ENCODE measurements around the gene LRIG2.

The LRIG2 gene

GRCh38 chr1:113135460-113135859, 62.5 kb downstream of the LRIG2 start:
- H3F3A ChIP-seq (ENCODE audit: low read depth): no peaks in the 10 kb centered on the region
- H3K4me2 ChIP-seq (ENCODE audit: low read depth, low read length, poor library complexity, severe bottlenecking): no peak overlapping the region
- no peaks in the 10 kb centered on the region for H3K36me3 ChIP-seq (ENCODE audit: insufficient read depth, low read length)
- no peak overlapping the region for H2AFZ ChIP-seq (ENCODE audit: low read length)
- no peaks in the 10 kb centered on the region for H4K20me1 ChIP-seq (ENCODE audit: insufficient read depth, low read length, poor library complexity, severe bottlenecking)
- TF ChIP-seq CTCF (conservative IDR thresholded peaks at IDR 0.05; ENCODE audit: low read length) (no peak), EZH2phosphoT487 (IDR thresholded peaks at IDR 0.05; ENCODE audit: borderline replicate concordance) (no peak)
- H3K9me3 ChIP-seq (ENCODE audit: insufficient read depth, low read depth, low read length): no peaks in the 10 kb centered on the region
- H3K79me2 ChIP-seq (ENCODE audit: insufficient read depth, low read length): no peaks in the 10 kb centered on the region
- H3K4me1 ChIP-seq (ENCODE audit: insufficient read depth, low read length, poor library complexity, severe bottlenecking): no peaks in the 10 kb centered on the region
- H3K9me2 ChIP-seq (replicated peaks; ENCODE audit: low read depth, low read length): no peaks in the 10 kb centered on the region
- no peak overlapping the region for H3K9ac ChIP-seq (ENCODE audit: low read depth, low read length, poor library complexity, severe bottlenecking)
- no peak overlapping the region for H3K4me3 ChIP-seq (ENCODE audit: low read length, poor library complexity, severe bottlenecking)
- no peaks in the 10 kb centered on the region for H3K27me3 ChIP-seq (ENCODE audit: insufficient read depth, low read length, poor library complexity, severe bottlenecking)

- Histone ChIP-seq H3K79me2 (ENCODE audit: insufficient read depth, low read length) (no peaks in the 10 kb centered on the region), H3K4me1 (ENCODE audit: insufficient read depth, low read length, poor library complexity, severe bottlenecking) (no peaks in the 10 kb centered on the region), H4K20me1 (ENCODE audit: insufficient read depth, low read length, poor library complexity, severe bottlenecking) (no peaks in the 10 kb centered on the region), H3K9me2 (replicated peaks; ENCODE audit: low read depth, low read length) (no peaks in the 10 kb centered on the region), H2AFZ (ENCODE audit: low read length) (no peak overlapping the region), H3K4me3 (ENCODE audit: low read length, poor library complexity, severe bottlenecking) (no peak overlapping the region), H3K36me3 (ENCODE audit: insufficient read depth, low read length) (no peaks in the 10 kb centered on the region), H3K27me3 (ENCODE audit: insufficient read depth, low read length, poor library complexity, severe bottlenecking) (no peaks in the 10 kb centered on the region), H3K9me3 (ENCODE audit: insufficient read depth, low read depth, low read length) (no peaks in the 10 kb centered on the region), H3K4me2 (ENCODE audit: low read depth, low read length, poor library complexity, severe bottlenecking) (no peak overlapping the region), H3K9ac (ENCODE audit: low read depth, low read length, poor library complexity, severe bottlenecking) (no peak overlapping the region), H3F3A (ENCODE audit: low read depth) (no peaks in the 10 kb centered on the region)
- no peak for TF ChIP-seq CTCF (conservative IDR thresholded peaks at IDR 0.05; ENCODE audit: low read length)
- TF ChIP-seq EZH2phosphoT487 (IDR thresholded peaks at IDR 0.05; ENCODE audit: borderline replicate concordance): no peak
Measured at GRCh38 chr1:113136476-113136875, 63.5 kb downstream of the LRIG2 start.

GRCh38 chr1:113137563-113137962, 64.6 kb downstream of the LRIG2 start:
- no peak overlapping the region for H3K9ac ChIP-seq (ENCODE audit: low read depth, low read length, poor library complexity, severe bottlenecking)
- no peak for TF ChIP-seq EZH2phosphoT487 (IDR thresholded peaks at IDR 0.05; ENCODE audit: borderline replicate concordance)
- TF ChIP-seq CTCF (conservative IDR thresholded peaks at IDR 0.05; ENCODE audit: low read length): no peak
- no peaks in the 10 kb centered on the region for H3K79me2 ChIP-seq (ENCODE audit: insufficient read depth, low read length)

More at GRCh38 chr1:113137563-113137962, 64.6 kb downstream of the LRIG2 start:
- H3K4me1 ChIP-seq (ENCODE audit: insufficient read depth, low read length, poor library complexity, severe bottlenecking): peaks cover 11% of the 10 kb centered on the region
- H3K4me2 ChIP-seq (ENCODE audit: low read depth, low read length, poor library complexity, severe bottlenecking): no peak overlapping the region
- no peaks in the 10 kb centered on the region for H3K9me2 ChIP-seq (replicated peaks; ENCODE audit: low read depth, low read length)
- H3K4me3 ChIP-seq (ENCODE audit: low read length, poor library complexity, severe bottlenecking): no peak overlapping the region
- H3K36me3 ChIP-seq (ENCODE audit: insufficient read depth, low read length): no peaks in the 10 kb centered on the region
- no peaks in the 10 kb centered on the region for H3F3A ChIP-seq (ENCODE audit: low read depth)
- no peaks in the 10 kb centered on the region for H3K27me3 ChIP-seq (ENCODE audit: insufficient read depth, low read length, poor library complexity, severe bottlenecking)
- no peaks in the 10 kb centered on the region for H3K9me3 ChIP-seq (ENCODE audit: insufficient read depth, low read depth, low read length)
- no peak overlapping the region for H2AFZ ChIP-seq (ENCODE audit: low read length)
- H4K20me1 ChIP-seq (ENCODE audit: insufficient read depth, low read length, poor library complexity, severe bottlenecking): no peaks in the 10 kb centered on the region

Measured in Loucy (cell line).